HG03520 (cell line): ENCODE data around the gene NEGR1.

Experiments
- ATAC-seq: cut with Tn5 transposase; IDR thresholded peaks from one replicate; pipeline ENCODE4 v1.9.1; 2021; ENCODE audit warnings: mild to moderate bottlenecking, moderate library complexity; ENCODE audit not compliant: unreplicated experiment

NEGR1 gene

GRCh38 chr1:72050551-72050950 lies 231.8 kb downstream of the NEGR1 start:
- no peak for ATAC-seq

- peak; percentile 56 for ATAC-seq
Observed at GRCh38 chr1:72037745-72038343, 244.5 kb downstream of the NEGR1 start.

- ATAC-seq = no peak
Observed at GRCh38 chr1:72034827-72035226, 247.5 kb downstream of the NEGR1 start.

GRCh38 chr1:72023063-72023930 lies 259.0 kb downstream of the NEGR1 start:
- no peak for ATAC-seq

- ATAC-seq = no peak
Observed at GRCh38 chr1:72018562-72018961, 263.8 kb downstream of the NEGR1 start.

- no peak for ATAC-seq
Observed at GRCh38 chr1:72015006-72015405, 267.3 kb downstream of the NEGR1 start.

- no peak for ATAC-seq
Observed at GRCh38 chr1:72013161-72013560, 269.2 kb downstream of the NEGR1 start.

GRCh38 chr1:72011721-72012120 lies 270.6 kb downstream of the NEGR1 start:
- ATAC-seq = no peak

- no peak for ATAC-seq
Observed at GRCh38 chr1:72010094-72010431, 272.3 kb downstream of the NEGR1 start.

GRCh38 chr1:72009173-72010093 lies 272.9 kb downstream of the NEGR1 start:
- no peak for ATAC-seq

- ATAC-seq = no peak
Observed at GRCh38 chr1:72007312-72007711, 275.0 kb downstream of the NEGR1 start.

GRCh38 chr1:72006092-72006491 lies 276.2 kb downstream of the NEGR1 start:
- ATAC-seq = no peak

GRCh38 chr1:72003092-72003491 lies 279.2 kb downstream of the NEGR1 start:
- ATAC-seq = no peak

- ATAC-seq = no peak
Observed at GRCh38 chr1:72000809-72001208, 281.5 kb downstream of the NEGR1 start.

GRCh38 chr1:71994646-71995045 lies 287.7 kb downstream of the NEGR1 start:
- ATAC-seq = no peak

GRCh38 chr1:71987181-71987580 lies 295.2 kb downstream of the NEGR1 start:
- no peak for ATAC-seq

GRCh38 chr1:71986160-71986559 lies 296.2 kb downstream of the NEGR1 start:
- no peak for ATAC-seq

- no peak for ATAC-seq
Observed at GRCh38 chr1:71980556-71980955, 301.8 kb downstream of the NEGR1 start.

GRCh38 chr1:71979882-71980281 lies 302.5 kb downstream of the NEGR1 start:
- no peak for ATAC-seq

- ATAC-seq = no peak
Observed at GRCh38 chr1:71967670-71968069, 314.7 kb downstream of the NEGR1 start.

- no peak for ATAC-seq
Observed at GRCh38 chr1:71964188-71964587, 318.2 kb downstream of the NEGR1 start.
